Activated CD4-positive, alpha-beta T cell treated with anti-CD3 and anti-CD28 coated beads, Interleukin-2, Interleukin-4, amounts not matched to agents 100 ng/mL and 50 ng/mL, durations not matched to agents 16 hours and 8 hours (primary cell): ENCODE measurements around the gene AGPAT3.

Source experiments
- DNase-seq: peaks from one replicate; pipeline ENCODE4 v3.0.0-alpha.2; 2020; ENCODE audit warnings: low spot score

Gene AGPAT3

DNA sequence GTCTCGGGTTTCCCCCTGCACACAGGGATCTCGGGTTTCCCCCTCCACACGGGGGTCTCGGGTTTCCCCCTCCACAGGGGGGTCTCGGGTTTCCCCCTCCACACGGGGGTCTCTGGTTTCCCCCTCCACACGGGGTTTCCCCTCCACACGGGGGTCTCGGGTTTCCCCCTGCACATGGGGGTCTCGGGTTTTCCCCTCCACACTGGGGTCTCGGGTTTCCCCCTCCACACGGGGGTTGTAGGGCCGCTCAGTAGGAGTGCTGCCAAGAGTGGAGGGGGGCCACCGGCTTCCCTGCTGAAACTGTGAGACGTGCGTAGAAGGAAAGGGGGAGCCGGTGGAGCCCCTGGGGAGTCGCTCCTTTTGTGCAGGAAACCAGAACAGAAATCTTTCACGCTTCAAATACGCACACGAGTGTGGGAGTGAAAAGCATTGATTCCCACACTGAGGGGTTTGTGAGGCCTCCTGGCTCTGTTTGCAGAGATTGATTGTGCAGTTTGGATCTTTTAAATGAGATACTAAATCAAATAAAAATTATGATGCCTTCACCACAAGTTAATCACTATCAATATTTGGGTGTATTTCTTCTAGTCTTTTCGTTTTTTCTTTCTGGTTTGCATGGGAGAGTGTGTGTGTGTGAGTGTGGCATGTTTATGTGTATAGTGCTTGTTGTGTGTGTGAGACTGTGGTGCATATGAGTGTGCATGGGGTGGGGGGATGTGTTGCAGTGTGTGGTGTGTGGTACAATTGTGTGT lies 92.8 kb downstream of the AGPAT3 start:
- DNase-seq: no peak

DNA sequence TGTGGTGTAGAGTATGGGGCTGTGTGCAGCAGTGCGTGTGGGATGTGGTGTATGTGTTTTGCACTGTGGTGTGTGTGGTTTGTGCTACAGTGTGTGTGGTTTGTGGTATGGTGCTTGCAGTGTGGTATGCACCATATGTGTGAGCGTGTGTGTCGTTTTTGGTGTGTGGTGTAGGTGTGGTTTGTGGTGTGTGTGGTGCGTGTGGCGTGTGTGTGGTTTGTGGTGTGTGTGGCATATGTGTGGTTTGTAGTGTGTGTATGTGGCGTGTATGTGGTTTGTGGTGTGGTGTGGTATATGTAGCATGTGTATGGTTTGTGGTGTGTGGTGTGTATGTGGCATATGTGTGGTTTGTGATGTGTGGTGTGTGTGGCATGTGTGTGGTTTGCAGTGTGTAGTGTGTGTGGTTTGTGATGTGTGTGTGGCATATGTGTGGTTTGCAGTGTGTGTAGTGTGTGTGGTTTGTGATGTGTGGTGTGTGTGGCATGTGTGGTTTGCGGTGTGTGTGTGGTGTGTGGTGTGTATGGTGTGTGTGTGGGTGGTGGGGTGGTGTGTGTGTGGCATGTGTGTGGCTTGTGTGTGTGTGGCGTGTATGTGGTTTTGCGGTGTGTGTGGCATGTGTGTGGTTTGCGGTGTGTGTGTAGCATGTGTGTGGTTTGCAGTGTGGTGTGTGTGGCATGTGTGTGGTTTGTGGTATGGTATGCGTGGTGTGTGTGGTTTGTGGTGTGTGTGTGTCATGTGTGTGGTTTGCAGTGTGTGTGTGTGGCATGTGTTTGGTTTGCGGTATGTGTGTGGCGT lies 93.5 kb downstream of the AGPAT3 start:
- DNase-seq: no peak

DNA sequence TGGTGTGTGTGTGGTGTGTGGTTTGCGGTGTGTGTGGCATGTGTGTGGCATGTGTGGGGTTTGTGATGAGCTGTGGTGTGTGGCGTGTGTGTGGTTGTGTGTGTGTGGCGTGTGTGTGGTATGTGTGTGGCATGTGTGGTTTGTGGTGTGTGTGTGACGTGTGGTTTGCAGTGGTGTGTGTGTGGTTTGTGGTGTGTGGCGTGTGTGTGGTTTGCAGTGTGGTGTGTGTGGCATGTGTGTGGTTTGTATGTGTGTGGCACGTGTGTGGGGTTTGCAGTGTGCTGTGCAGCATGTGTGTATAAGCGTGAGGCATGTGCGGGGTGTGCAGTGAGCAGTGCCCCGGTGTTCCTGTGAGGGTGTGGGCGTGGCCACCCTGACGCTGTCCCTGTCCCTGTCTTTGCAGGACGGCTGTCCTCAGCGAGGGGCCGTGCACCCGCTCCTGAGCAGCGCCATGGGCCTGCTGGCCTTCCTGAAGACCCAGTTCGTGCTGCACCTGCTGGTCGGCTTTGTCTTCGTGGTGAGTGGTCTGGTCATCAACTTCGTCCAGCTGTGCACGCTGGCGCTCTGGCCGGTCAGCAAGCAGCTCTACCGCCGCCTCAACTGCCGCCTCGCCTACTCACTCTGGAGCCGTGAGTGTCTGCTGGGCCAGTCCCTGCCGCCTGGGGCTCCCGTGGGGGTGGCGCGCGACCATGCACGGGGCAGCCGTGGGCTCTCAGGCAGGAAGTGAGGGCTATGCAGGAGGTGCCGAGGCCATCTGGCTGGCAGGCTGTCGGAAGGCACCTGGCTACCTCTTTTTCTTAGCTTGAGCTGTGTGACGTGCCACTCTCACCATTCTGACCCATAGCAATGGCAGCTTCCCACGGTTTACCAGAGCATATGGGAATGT lies 94.5 kb downstream of the AGPAT3 start:
- no peak for DNase-seq

DNA sequence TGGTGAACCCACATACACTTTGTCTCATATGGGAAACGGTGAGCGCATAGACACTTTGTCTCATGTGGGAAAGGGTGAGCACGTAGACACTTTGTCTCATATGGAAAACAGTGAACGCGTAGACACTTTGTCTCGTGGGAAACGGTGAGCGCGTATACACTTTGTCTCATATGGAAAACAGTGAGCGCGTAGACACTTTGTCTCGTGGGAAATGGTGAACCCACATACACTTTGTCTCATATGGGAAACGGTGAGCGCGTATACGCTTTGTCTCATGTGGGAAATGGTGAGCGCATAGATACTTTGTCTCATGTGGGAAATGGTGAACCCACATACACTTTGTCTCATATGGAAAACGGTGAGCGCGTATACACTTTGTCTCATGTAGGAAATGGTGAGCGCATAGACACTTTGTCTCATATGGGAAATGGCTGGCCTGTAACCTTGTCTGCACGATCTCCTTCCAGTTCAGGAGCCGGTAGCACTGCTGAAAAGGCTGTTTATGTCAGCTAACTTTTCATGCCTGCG lies 96.4 kb downstream of the AGPAT3 start:
- DNase-seq: no peak

DNA sequence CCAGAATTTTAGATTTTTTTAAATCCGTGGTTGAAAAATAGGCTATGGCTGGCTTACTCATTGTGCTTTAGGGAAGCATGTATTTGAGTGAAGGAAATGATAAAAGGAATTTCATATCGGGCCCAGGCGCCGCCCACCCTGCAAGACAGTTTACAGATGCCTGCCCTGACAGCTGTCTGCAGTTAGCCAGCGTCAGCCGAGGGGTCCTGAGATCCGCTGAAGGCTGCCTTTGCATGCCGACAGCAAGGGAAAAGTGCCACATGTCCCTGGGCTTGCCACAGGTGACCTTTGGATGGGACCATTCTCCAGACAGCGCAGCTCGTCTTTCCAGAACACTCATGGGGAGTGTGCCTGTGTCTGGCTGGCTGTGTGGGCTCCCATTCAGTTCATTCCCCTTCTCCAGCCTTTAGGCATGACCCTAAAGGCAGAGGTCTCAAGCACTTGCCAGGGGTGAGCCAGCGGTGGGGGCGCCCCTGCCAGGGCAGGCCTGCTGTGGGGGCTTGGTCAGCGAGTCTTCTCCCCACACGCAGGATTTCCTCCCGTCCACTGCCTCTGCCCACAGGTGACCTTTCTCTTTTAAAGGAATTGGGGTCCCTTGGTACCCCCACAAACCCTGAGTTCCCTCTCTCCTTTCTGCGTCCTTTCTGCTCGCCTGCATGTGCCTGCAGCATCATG lies 101.0 kb downstream of the AGPAT3 start:
- DNase-seq: no peak

DNA sequence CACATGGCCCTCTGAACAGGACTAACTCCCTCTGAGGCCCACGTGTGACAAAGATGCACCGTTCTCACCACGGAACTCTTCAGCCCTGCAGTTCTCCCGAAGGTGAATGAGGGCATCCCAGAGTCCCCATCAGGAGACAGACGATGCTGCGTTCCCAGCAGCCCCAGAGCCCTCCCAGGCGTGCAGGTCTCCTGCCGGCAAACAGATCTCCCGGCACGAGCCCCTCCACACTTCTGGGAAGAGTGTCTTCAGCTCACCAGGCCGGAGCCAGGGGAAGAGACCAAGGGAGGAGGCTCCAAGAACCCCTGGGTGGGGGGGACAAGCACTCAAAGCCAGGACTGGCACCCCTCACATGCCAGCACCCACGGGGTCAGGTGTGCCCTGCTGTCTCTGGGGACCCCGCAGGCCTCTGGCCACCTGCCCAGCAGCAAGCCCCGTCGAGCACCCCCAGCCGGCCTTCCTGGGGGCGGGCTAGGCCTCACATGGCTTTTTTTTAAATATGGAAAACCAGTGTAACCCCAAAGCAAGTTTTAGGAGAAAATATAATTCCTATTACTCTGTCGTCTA lies 102.0 kb downstream of the AGPAT3 start:
- DNase-seq: no peak

DNA sequence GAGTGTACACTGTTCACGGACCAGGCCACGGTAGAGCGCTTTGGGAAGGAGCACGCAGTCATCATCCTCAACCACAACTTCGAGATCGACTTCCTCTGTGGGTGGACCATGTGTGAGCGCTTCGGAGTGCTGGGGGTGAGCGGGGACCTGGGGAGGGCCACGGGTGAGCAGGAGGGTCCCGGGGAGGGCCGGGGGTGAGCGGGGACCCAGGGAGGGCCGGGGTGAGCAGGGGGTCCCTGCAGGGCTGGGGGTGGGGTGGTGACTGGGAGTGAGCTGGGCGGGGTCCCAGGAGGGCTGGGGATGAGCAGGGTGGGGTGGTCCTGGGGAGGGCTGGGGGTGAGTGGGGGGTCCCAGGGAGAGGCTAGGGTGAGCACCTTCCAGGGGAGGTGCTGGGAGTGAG lies 103.0 kb downstream of the AGPAT3 start:
- DNase-seq: no peak

DNA sequence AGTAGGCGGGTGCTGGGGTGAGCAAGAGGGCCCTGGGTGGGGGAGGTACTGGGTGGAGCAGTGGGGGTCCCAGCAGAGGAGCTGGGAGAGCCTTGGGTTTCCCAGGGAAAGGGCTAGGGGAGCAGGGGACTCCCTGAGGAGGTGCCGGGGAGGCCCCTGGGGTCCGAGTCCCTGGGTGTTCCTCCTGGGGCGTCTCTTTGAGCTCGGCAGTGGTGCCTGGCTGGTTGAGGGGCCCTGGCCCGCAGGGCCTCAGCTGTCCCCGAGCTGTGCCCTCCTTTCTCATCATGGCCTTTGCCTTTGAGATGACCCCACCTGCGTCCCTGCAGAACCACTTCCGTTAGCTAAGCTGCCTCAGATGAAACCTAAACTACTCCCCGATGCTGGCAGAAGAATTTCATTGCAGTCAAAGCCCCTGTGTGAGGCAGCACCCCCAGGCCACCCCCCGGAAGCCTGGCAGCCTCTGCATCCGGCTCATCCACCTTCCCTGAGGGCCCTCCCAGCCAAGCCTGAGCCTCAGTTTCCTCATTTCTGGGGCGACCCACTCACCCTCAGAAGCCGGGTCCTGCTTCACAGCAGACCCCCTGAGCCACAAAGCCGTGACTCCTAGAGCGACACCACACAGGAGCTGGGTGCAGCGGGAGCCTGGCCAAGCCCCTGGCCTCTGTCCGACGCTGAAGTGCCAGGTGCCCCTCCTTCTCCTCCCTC lies 103.5 kb downstream of the AGPAT3 start:
- no peak for DNase-seq

DNA sequence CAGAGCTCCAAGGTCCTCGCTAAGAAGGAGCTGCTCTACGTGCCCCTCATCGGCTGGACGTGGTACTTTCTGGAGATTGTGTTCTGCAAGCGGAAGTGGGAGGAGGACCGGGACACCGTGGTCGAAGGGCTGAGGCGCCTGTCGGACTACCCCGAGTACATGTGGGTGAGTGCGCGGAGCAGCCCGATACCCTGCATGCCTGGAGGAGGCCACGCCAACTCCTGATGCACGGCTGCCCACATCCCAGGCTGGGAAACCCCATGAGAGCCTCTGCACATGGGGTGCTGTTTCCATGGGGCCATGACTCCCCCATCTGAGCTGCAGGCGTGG lies 104.1 kb downstream of the AGPAT3 start:
- no peak for DNase-seq

DNA sequence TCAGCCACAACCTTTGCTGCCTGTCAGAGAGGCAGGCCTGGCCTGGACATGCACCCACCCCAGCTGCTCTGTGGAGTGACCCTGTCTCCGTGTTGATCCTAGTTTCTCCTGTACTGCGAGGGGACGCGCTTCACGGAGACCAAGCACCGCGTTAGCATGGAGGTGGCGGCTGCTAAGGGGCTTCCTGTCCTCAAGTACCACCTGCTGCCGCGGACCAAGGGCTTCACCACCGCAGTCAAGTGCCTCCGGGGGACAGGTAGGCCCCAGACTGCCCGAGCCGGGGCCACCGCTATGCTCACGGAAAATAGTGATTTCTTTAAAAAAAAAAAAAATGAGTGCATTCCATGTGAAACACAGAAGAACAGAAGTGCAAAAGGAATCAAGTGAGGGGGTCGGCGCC lies 105.5 kb downstream of the AGPAT3 start:
- no peak for DNase-seq

DNA sequence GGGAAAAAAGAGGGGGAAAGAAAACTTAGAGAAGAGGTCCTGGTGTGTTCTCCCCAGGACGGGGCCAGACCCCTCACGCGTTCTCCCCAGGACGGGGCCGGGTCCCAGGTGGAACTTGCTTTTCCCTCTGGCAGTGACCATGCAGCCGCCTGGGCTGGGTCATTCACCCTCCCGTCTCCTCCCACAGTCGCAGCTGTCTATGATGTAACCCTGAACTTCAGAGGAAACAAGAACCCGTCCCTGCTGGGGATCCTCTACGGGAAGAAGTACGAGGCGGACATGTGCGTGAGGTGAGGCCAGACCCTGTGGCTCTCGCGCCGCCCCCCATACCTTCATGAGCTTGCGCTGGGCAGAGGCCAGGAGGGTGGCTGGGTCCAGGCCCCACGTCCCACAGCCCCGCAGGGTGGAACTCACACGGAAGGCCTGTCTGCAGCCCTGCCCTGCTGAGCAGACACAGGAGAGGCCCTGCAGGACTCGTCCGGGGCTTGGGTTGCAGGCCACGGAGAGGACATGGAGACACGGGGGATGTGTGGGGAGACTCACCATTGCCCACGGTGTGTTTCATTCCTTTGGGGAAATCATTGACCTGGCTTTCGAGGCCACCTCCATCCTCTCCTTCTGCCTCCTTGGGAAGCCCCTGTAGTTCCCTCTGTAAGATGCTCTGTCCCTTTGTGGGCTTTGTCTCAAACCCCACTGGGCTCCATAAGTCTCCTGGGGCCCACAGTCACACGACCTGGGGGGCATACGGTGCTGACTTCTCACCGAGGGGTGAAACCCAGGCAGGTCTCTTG lies 106.4 kb downstream of the AGPAT3 start:
- DNase-seq: no peak

DNA sequence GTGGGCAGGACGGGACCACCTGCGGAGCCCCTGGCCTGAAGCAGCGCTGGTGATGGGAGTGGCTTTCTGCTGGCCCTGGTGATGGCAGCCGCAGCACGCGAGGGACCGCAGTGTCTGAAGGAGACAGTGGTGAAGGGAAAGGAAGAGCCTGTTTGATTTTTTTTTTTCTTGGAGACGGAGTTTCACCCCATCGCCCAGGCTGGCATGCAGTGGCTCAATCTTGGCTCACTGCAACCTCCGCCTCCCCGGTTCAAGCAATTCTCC lies 106.9 kb downstream of the AGPAT3 start:
- DNase-seq: no peak

DNA sequence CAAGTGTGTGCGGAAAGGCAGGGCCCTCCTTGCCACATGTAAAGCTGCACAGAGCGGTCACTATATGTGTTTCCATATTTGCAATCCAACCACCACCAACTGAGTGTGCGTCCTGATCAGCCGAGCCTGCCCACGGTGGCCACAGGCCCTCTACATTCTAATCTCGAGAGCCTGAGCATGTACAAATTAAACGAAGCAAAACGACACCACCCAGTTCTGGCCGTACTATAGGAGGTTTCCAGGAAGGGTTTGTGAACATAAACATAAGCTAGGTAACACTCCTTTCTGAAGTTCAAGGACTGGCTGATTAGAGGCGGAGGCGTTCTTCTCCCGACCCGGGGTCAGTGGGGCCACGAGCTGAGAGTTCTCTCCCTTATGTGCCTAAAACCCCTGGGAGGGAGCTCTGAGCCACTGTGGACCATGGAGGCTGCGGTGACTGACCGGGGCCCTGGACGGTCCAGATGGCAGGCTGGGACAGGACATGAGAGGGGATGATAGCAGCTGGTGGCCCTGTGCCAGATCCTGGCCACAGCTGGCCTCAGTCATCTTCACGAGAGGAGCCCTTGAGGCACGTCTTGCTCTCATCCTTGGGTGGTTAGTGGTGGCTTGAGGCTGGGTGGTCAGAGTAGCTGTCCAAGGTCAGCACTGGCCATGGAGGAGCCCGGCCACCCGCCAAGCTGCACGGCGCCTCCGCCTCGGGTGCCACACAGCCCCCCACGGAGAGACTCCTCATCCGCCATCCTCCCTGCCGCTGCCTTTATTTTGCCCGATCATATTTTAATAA lies 108.0 kb downstream of the AGPAT3 start:
- no peak for DNase-seq

DNA sequence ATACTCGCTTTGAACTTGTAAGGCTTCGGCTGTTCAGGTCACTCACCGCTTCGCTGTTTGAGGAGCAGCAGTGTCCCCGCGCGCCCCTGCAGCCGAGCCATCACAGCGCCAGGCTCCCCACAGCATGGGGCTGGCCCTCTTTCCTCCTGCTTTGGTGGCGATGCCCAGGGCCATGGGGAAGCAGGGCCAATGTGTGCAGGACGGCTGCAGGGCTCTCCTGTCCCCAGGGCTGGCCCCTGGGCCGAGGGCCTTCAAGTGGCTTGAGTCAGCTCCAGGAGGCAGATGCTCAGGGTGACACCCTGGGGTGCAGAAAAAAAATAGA lies 108.6 kb downstream of the AGPAT3 start:
- DNase-seq: no peak

DNA sequence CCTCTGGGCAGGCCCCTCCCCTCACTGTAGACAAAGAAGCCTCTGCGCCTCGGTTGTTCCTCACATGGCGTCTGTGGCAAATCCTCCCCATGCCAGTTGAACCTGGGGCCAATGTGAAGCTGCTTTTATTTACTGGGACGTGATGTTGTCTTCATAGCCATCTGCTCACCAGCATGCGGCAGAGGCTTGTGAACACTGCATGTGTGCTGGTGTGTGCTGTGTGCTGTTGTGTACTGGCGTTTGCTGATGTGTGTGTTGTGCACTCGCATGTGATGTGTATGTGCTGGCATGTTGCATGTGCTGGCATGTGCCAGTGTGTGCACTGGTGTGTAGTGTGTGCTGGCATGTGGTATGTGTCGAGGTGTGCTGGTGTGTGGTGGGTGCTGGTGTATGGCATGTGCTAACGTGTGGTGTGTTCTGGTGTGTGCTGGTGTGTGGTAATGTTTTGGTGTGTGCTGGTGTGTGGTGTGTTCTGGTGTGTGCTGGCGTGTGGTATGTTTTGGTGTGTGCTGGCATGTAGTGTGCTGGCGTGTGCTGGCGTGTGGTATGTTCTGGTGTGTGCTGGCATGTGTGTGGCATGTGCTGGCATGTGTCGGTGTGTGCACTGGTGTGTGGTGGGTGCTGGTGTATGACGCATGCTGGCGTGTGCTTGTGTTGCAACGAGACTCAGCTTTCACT lies 109.9 kb downstream of the AGPAT3 start:
- no peak for DNase-seq

DNA sequence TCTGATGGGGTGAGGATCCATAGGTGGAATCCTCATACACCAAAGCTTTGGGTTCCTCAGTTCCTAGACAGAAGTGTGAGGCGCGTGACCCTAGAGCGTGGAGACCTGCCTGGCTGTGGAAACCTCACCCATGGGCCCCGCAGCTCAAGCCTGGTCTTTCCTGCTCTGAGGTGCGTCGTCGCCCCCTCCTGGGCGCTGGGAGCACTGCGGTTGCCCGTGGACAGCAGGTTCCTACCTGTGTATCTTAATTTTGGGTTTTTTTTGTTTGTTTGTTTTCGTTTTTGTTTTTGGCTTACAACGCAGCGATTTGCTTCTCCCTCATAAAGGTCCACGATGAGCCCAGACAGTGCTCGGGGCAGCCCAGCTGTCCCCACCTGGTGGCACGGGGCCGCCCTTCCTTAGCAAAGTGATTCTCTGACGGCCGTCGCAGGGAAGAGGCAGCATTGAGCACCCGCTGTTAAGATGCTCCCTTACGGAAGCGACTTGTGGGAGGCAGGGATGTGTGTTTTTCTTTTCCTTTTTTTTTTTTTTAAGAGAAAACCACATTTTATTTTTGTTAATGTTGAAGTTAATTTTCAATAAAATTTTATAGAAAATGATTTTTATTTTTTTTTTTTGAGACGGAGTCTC lies 110.6 kb downstream of the AGPAT3 start:
- DNase-seq: peak; percentile 75

DNA sequence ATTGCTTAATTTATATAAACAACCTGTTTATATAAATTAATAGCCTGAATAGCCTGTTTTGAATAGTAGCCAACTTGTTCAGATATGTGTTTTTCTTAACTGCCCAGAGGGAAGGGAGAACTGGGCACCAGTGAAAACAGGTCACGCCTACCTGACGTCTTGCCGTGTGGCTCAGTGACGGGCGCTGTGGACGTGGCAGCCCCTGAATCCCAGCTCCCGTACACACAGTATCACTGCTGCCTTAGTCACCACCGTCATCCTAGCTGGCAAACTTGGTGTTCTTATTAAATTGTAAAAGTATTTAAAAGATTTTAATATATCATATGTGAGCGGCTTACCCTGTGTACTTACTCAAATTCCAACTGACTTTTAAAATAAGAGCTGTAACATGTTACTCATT lies 111.6 kb downstream of the AGPAT3 start:
- no peak for DNase-seq

DNA sequence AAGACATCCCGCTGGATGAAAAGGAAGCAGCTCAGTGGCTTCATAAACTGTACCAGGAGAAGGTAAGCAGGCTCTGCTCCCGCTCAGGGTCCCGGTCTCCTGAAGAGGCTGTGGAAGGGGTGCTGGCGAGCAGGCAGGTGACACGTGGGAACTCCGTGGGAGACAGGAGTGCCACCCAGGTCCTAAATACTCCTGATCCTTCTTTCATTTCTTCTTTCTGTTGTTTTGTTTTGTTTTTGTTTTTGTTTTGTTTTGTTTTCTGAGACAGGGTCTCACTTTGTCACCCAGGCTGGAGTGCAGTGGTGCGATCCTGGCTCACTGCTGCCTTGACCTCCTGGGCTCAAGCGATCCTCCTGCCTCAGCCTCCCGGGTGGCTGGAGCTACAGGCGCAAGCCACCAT lies 113.0 kb downstream of the AGPAT3 start:
- DNase-seq: no peak

DNA sequence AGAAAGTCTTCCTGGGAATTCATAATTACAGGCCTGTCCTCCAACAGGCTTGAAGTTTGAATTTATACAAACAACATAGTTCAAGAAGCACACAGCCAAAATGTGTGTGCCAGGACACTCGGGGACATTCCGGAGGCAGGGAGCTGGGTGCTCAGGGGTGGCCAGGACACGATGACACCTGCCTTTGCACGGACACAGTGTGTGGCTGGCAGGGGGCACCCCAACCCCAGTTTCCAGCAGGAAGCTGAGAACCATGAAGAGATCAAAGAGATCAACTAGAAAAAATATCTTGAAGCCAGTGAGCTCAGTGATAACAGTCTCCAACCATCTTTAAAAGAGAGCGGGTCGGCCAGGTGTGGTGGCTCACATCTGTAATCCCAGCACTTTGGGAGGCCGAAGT lies 114.6 kb downstream of the AGPAT3 start:
- DNase-seq: no peak
